K562 (cell line): Measurements from ENCODE around the gene CRLF3. TPM values are rescaled to one million over a fixed set of nuclear protein-coding genes. Genes with fewer than 3 reads are reported as not detected.
"Not testable (repeated sequence)": the region's sequence is repeated elsewhere in the genome, so short reads cannot be mapped to it uniquely, and the experiment has no call there.

Experiments used
- ATAC-seq: fragments of 200-7000 bp; cut with Tn5 transposase; 3 replicates; pipeline ENCODE4 v1.9.1; 2020; ENCODE audit warnings: moderate library complexity
- BruUV-seq: library from RNA; stranded (reverse); fragments of 400-500 nt; replicated peaks from 2 replicates; lab custom pipeline; 2021; lab: Mats Ljungman, UMichigan
- CTCF ChIA-PET: fragments of 300-600 bp; formaldehyde crosslinking; extraction: SDS; loops from one replicate; lab custom pipeline; 2021; ENCODE audit warnings: low intra/inter-chr PET ratio; lab: Yijun Ruan, JAX
- POLR2A ChIA-PET: fragments of 300-600, 350-650 bp; sonication (Branson Sonifier 250); formaldehyde crosslinking; extraction: SDS; loops from one replicate; lab custom pipeline; 2021; ENCODE audit warnings: antibody characterized with exemption, inconsistent platforms; lab: Yijun Ruan, JAX
- DNase-seq, 4 experiments: peaks; one replicate each; pipeline versions ENCODE4 v3.0.0 to v3.0.0-alpha.2; 2011 to 2018; ENCODE audit warnings: low spot score in 3 of 4, mixed read lengths in 3 of 4; ENCODE audit errors: extremely low read depth in 1 of 4
- FAIRE-seq: peaks from 2 replicates; lab custom pipeline; 2011; peaks lifted over from hg19 to GRCh38; lab: Jason Lieb, UNC
- H2AFZ ChIP-seq: 2 replicates; pipeline ENCODE4 v1.6.0; 2011; ENCODE audit warnings: low read depth, low read length, control low read depth, inconsistent platforms
- H3K27ac ChIP-seq: fragments of 200-600 bp; 3 replicates; pipeline ENCODE4 v1.8.0; 2011; ENCODE audit warnings: low read depth, mild to moderate bottlenecking, control low read depth, inconsistent platforms, low read length, moderate library complexity, mixed read lengths; ENCODE audit errors: extremely low read depth
- H3K27me3 ChIP-seq, 2 experiments: fragments of 300-600 bp in 1 of 2; 2 replicates in 1 of 2; 3 replicates in 1 of 2; pipeline versions ENCODE4 v1.6.0 to v1.8.0; 2011; ENCODE audit warnings: inconsistent platforms in 2 of 2, low read length in 2 of 2, mild to moderate bottlenecking in 1 of 2, mixed read lengths in 1 of 2, moderate library complexity in 1 of 2; ENCODE audit not compliant: control insufficient read depth in 2 of 2, insufficient read depth in 2 of 2
- H3K36me3 ChIP-seq: fragments of 300-600 bp; 3 replicates; pipeline ENCODE4 v1.8.0; 2011; ENCODE audit warnings: mild to moderate bottlenecking, low read length, inconsistent platforms; ENCODE audit not compliant: control insufficient read depth, insufficient read depth
- H3K4me1 ChIP-seq, 2 experiments: fragments of 200-600 bp in 1 of 2; replicated peaks in 1 of 2; 2 replicates in 1 of 2; 3 replicates in 1 of 2; pipeline versions ENCODE4 v1.5.1 to v1.8.0; 2011; ENCODE audit warnings: inconsistent platforms in 2 of 2, low read length in 2 of 2, mild to moderate bottlenecking in 1 of 2, mixed read lengths in 1 of 2, moderate library complexity in 1 of 2; ENCODE audit not compliant: control insufficient read depth in 2 of 2, insufficient read depth in 2 of 2
- H3K4me2 ChIP-seq: 2 replicates; pipeline ENCODE4 v1.6.1; 2011; ENCODE audit warnings: low read length, control low read depth, inconsistent platforms, mixed read lengths; ENCODE audit not compliant: insufficient read depth
- H3K4me3 ChIP-seq: fragments of 200-600 bp; sonication (generic), shearing (Covaris generic); 2 replicates; pipeline ENCODE4 v1.5.1; 2016; ENCODE audit warnings: control low read depth, inconsistent platforms
- H3K79me2 ChIP-seq: fragments of 200-600 bp; 3 replicates; pipeline ENCODE4 v1.8.0; 2011; ENCODE audit warnings: low read length, inconsistent platforms; ENCODE audit not compliant: control insufficient read depth, insufficient read depth
- H3K9ac ChIP-seq, 2 experiments: 2 replicates each; pipeline versions ENCODE4 v1.6.0 to v1.6.1; 2011; ENCODE audit warnings: low read depth in 2 of 2, low read length in 2 of 2, control low read depth in 1 of 2, inconsistent platforms in 1 of 2, mild to moderate bottlenecking in 1 of 2, mixed read lengths in 1 of 2; ENCODE audit not compliant: insufficient read depth in 1 of 2
- H3K9me1 ChIP-seq: one replicate; pipeline ENCODE4 v1.6.0; 2011; ENCODE audit warnings: inconsistent platforms, mild to moderate bottlenecking, low read length, moderate library complexity; ENCODE audit not compliant: control insufficient read depth, insufficient read depth
- H3K9me3 ChIP-seq: replicated peaks from 2 replicates; pipeline ENCODE4 v1.5.1; 2011; ENCODE audit warnings: low read depth, low read length, inconsistent platforms; ENCODE audit not compliant: control insufficient read depth, insufficient read depth
- H4K20me1 ChIP-seq: replicated peaks from 2 replicates; pipeline ENCODE4 v1.6.1; 2011; ENCODE audit warnings: low read length, inconsistent platforms, mixed read lengths; ENCODE audit not compliant: control insufficient read depth, insufficient read depth
- ZNF121 ChIP-seq: sonication (generic); formaldehyde crosslinking; conservative IDR thresholded peaks from 2 replicates; pipeline ENCODE4 v1.8.0; 2022; ENCODE audit warnings: missing genetic modification reagents
- WGBS: fragments of 100-300 bp; shearing (Covaris generic); methylation state at CpG from one replicate; pipeline ENCODE4 v1.1.6; 2016; ENCODE audit warnings: low coverage, mixed read lengths; ENCODE audit not compliant: insufficient coverage; ENCODE audit errors: missing lambda C conversion rate; 5-methylcytosine and 5-hydroxymethylcytosine counted together
- in situ Hi-C: fragments of 300-500 bp; cut with MboI; formaldehyde crosslinking; loops from 4 replicates; pipeline ENCODE4 v1.15.0; 2018; ENCODE audit warnings: inconsistent platforms, mixed read lengths
- intact Hi-C: fragments of 100-400 bp; cut with micrococcal nuclease; formaldehyde crosslinking; loops from 2 replicates; pipeline ENCODE4 v1.14.2; 2022
- polyA plus RNA-seq, 8 experiments: library from polyadenylated mRNA; depleted of rRNA in 4 of 8; stranded (reverse) in 5 of 8; unstranded in 3 of 8; fragments of >200 nt; fragmentation: Nextera tagmentation in 2 of 8; fragmentation: Illumina TruSeq in 1 of 8; extraction: Ambion mirVana in 2 of 8; extraction: Trizol in 1 of 8; gene quantifications; 2 replicates each; pipeline versions ENCODE4 v1.2.1 to v1.2.3, GENCODE V29; 2011 to 2014; ENCODE audit warnings: inconsistent platforms in 1 of 8, missing spikeins in 1 of 8
- total RNA-seq, 7 experiments: library from RNA; depleted of rRNA in 6 of 7; stranded (reverse); fragments of >200 nt in 6 of 7; fragmentation: Illumina TruSeq in 2 of 7; extraction: Trizol in 2 of 7; gene quantifications; 2 replicates each; pipeline versions ENCODE4 v1.2.1 to v1.2.3, GENCODE V29; 2011 to 2021; ENCODE audit warnings: low replicate concordance in 1 of 7

The CRLF3 gene
- total and polyA plus RNA-seq, 9 of the 15 experiments (the other 6 are each of a cell fraction or from before 2014, with no cell fraction given), result 13.2 to 55.9 (median 29.8) TPM

DNA sequence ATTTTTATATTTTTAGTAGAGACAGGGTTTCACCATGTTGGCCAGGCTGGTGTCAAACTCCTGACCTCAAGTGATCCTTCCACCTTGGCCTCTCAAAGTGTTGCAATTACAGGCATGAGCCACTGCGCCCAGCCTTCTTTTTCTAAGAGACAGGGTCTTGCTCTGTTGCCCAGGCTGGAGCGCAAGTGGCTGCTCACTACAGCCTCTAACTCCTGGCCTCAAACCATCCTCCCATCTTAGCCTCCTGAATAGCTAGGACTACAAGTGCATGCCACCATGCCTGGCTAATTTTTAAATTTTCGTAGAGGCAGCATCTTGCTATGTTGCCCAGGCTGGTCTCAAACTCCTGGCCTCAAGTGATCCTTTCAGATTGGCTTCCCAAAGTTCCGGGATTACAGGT is 76.9 kb downstream of the CRLF3 start:
- H3K27me3 ChIP-seq, FAIRE-seq, H3K27ac ChIP-seq, H3K9ac ChIP-seq, intact Hi-C loops, H3K9me3 ChIP-seq, DNase-seq, ATAC-seq, H4K20me1 ChIP-seq, H3K4me3 ChIP-seq, H3K9me1 ChIP-seq, H3K79me2 ChIP-seq, H3K4me1 ChIP-seq, H2AFZ ChIP-seq, CTCF ChIA-PET, H3K4me2 ChIP-seq, BruUV-seq, POLR2A ChIA-PET: not testable (repeated sequence)
- peak; percentile 41; the same call in 1 of the 2 replicates for TF ChIP-seq ZNF121 (CRISPR knock-in tag)
- WGBS, result 97% methylated on average over 4 of the region's 4 CpGs
- in situ Hi-C loops, result loop anchor here (5.0 kb wide), 1 partner anchor 1205 kb away; no protein-coding TSS in a partner anchor
- peaks cover 67% of the 10 kb centered on the region; the same call in 2 of the 3 replicates for H3K36me3 ChIP-seq

DNA sequence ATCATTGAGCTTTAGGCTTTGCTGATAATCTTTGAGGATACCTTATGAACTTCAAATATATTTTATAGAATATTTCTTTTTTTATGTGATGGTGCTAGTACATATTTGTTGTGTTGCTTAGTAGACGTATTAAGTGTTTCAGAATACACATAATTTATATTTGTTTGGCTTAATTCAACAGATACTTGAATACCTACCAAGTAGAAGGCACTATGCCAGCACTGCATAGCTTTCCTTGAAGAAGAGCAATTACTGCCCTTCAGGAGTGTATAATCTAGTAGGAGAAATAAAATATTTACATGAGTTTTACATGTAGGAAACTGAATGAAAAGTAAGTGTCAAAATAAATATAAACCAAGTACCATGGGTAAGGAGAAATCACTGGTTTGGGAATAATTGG is 81.8 kb downstream of the CRLF3 start:
- peaks cover 68% of the 10 kb centered on the region; the same call in 2 of the 3 replicates for H3K36me3 ChIP-seq
- H3K4me2 ChIP-seq, H3K9me3 ChIP-seq, H4K20me1 ChIP-seq, H3K9ac ChIP-seq, FAIRE-seq, intact Hi-C loops, in situ Hi-C loops, H3K4me1 ChIP-seq, ATAC-seq, H3K9me1 ChIP-seq, H3K27ac ChIP-seq, CTCF ChIA-PET, BruUV-seq, DNase-seq, H2AFZ ChIP-seq, H3K27me3 ChIP-seq, POLR2A ChIA-PET, H3K4me3 ChIP-seq: not testable (repeated sequence)
- 92% methylated on average over 1 of the region's 1 CpG for WGBS
- peaks cover 49% of the 10 kb centered on the region for H3K79me2 ChIP-seq

DNA sequence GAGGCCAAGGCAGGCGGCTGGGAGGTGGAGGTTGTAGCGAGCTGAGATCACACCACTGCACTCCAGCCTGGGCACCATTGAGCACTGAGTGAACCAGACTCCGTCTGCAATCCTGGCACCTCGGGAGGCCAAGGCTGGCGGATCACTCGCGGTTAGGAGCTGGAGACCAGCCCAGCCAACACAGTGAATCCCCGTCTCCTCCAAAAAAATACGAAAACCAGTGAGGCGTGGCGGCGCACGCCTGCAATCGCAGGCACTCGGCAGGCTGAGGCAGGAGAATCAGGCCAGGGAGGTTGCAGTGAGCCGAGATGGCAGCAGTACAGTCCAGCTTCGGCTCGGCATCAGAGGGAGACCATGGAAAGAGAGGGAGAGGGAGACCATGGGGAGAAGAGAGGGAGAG is 88.1 kb downstream of the CRLF3 start:
- H3K4me3 ChIP-seq, DNase-seq, H3K27me3 ChIP-seq, H3K9ac ChIP-seq, H3K9me3 ChIP-seq, H3K4me1 ChIP-seq, in situ Hi-C loops, H3K4me2 ChIP-seq, ATAC-seq, CTCF ChIA-PET, H4K20me1 ChIP-seq, H2AFZ ChIP-seq, FAIRE-seq, POLR2A ChIA-PET, H3K9me1 ChIP-seq, BruUV-seq, H3K27ac ChIP-seq: not testable (repeated sequence)
- H3K79me2 ChIP-seq, result peaks cover 88% of the 10 kb centered on the region
- intact Hi-C loops, result loop anchor here (10.0 kb wide), 1 partner anchor 88 kb away; the partner anchor contains the start of gene CRLF3
- WGBS, result 90% methylated on average over 11 of the region's 18 CpGs
- peaks cover 53% of the 10 kb centered on the region; the same call in 2 of the 3 replicates for H3K36me3 ChIP-seq
